ENCODE data around the gene NUP62. TPM values are rescaled to one million over a fixed set of nuclear protein-coding genes. Genes with fewer than 3 reads are reported as not detected.

Gene NUP62
- total and polyA plus RNA-seq, 4 donors = 14.2 to 19.8 (median 18.1) TPM

GRCh38 chr19:49929611-49930482 is 543 bp upstream of the NUP62 start:
- peaks cover 6 to 34% (median 17%) of the 10 kb centered on the region in 4 donors for H3K4me1 ChIP-seq (ENCODE audit: control insufficient read depth in 4 of 4, insufficient read depth in 4 of 4, low read length in 3 of 4)
- peak overlapping the region; percentile 92 to 97 (median 95) for H3K4me3 ChIP-seq (ENCODE audit: low read depth in 1 of 3, low read length in 3 of 3)
- H3K27ac ChIP-seq (ENCODE audit: low read depth in 1 of 2, low read length in 2 of 2) = peak overlapping the region; percentile 93 to 96
- 3% methylated on average over 43 of the region's 43 CpGs for WGBS
- TF ChIP-seq, protein P1, sequence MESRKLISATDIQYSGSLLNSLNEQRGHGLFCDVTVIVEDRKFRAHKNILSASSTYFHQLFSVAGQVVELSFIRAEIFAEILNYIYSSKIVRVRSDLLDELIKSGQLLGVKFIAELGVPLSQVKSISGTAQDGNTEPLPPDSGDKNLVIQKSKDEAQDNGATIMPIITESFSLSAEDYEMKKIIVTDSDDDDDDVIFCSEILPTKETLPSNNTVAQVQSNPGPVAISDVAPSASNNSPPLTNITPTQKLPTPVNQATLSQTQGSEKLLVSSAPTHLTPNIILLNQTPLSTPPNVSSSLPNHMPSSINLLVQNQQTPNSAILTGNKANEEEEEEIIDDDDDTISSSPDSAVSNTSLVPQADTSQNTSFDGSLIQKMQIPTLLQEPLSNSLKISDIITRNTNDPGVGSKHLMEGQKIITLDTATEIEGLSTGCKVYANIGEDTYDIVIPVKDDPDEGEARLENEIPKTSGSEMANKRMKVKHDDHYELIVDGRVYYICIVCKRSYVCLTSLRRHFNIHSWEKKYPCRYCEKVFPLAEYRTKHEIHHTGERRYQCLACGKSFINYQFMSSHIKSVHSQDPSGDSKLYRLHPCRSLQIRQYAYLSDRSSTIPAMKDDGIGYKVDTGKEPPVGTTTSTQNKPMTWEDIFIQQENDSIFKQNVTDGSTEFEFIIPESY (IDR thresholded peaks at IDR 0.05) = peak; percentile 46
- no peak for TF ChIP-seq RAD21 (IDR thresholded peaks at IDR 0.05)
- TF ChIP-seq, protein P2, sequence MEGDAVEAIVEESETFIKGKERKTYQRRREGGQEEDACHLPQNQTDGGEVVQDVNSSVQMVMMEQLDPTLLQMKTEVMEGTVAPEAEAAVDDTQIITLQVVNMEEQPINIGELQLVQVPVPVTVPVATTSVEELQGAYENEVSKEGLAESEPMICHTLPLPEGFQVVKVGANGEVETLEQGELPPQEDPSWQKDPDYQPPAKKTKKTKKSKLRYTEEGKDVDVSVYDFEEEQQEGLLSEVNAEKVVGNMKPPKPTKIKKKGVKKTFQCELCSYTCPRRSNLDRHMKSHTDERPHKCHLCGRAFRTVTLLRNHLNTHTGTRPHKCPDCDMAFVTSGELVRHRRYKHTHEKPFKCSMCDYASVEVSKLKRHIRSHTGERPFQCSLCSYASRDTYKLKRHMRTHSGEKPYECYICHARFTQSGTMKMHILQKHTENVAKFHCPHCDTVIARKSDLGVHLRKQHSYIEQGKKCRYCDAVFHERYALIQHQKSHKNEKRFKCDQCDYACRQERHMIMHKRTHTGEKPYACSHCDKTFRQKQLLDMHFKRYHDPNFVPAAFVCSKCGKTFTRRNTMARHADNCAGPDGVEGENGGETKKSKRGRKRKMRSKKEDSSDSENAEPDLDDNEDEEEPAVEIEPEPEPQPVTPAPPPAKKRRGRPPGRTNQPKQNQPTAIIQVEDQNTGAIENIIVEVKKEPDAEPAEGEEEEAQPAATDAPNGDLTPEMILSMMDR (IDR thresholded peaks at IDR 0.05; ENCODE audit: low read depth, low read length, missing input control) = peak; percentile 13
- TF ChIP-seq HNF4A (conservative IDR thresholded peaks at IDR 0.05) = no peak
- peak; percentile 79 for TF ChIP-seq MAX (IDR thresholded peaks at IDR 0.05)
- TF ChIP-seq ATF3 (IDR thresholded peaks at IDR 0.05) = no peak
- no peak for TF ChIP-seq GABPA (IDR thresholded peaks at IDR 0.05 in 1 of 2, conservative IDR thresholded peaks at IDR 0.05 in 1 of 2)
- TF ChIP-seq TAF1 (conservative IDR thresholded peaks at IDR 0.05) = no peak
- TF ChIP-seq FOXA2 (IDR thresholded peaks at IDR 0.05) = no peak
- TF ChIP-seq EGR1 (IDR thresholded peaks at IDR 0.05; ENCODE audit: low read depth in 2 of 2) = no peak
- TF ChIP-seq SP1 (IDR thresholded peaks at IDR 0.05) = peak; percentile 62
- TF ChIP-seq FOXA1 (IDR thresholded peaks at IDR 0.05) = no peak
- TF ChIP-seq HNF4G (IDR thresholded peaks at IDR 0.05) = no peak
- TF ChIP-seq RXRA (IDR thresholded peaks at IDR 0.05) = peak in 1 of 2 donors; percentile 5
- TF ChIP-seq YY1 (IDR thresholded peaks at IDR 0.05) = no peak
- TF ChIP-seq, protein P3, sequence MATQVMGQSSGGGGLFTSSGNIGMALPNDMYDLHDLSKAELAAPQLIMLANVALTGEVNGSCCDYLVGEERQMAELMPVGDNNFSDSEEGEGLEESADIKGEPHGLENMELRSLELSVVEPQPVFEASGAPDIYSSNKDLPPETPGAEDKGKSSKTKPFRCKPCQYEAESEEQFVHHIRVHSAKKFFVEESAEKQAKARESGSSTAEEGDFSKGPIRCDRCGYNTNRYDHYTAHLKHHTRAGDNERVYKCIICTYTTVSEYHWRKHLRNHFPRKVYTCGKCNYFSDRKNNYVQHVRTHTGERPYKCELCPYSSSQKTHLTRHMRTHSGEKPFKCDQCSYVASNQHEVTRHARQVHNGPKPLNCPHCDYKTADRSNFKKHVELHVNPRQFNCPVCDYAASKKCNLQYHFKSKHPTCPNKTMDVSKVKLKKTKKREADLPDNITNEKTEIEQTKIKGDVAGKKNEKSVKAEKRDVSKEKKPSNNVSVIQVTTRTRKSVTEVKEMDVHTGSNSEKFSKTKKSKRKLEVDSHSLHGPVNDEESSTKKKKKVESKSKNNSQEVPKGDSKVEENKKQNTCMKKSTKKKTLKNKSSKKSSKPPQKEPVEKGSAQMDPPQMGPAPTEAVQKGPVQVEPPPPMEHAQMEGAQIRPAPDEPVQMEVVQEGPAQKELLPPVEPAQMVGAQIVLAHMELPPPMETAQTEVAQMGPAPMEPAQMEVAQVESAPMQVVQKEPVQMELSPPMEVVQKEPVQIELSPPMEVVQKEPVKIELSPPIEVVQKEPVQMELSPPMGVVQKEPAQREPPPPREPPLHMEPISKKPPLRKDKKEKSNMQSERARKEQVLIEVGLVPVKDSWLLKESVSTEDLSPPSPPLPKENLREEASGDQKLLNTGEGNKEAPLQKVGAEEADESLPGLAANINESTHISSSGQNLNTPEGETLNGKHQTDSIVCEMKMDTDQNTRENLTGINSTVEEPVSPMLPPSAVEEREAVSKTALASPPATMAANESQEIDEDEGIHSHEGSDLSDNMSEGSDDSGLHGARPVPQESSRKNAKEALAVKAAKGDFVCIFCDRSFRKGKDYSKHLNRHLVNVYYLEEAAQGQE (IDR thresholded peaks at IDR 0.05) = peak; percentile 79
- no peak for TF ChIP-seq NR2F2 (IDR thresholded peaks at IDR 0.05)
- TF ChIP-seq JUND (IDR thresholded peaks at IDR 0.05) = peak in 1 of 2 donors; percentile 8
- no peaks in the 10 kb centered on the region for H3K9me3 ChIP-seq (ENCODE audit: control insufficient read depth in 4 of 4, low read length in 3 of 4)
- peaks cover 3 to 17% (median 7%) of the 10 kb centered on the region in 4 donors for H3K36me3 ChIP-seq (ENCODE audit: control insufficient read depth in 4 of 4, insufficient read depth in 3 of 4, low read depth in 1 of 4, low read length in 3 of 4)
- H3K9ac ChIP-seq (ENCODE audit: low read depth in 1 of 2, low read length in 2 of 2) = peak overlapping the region; percentile 92
- no peaks in the 10 kb centered on the region for H3K27me3 ChIP-seq (ENCODE audit: control insufficient read depth in 4 of 4, insufficient read depth in 4 of 4, low read length in 3 of 4)
- peak; percentile 91 for DNase-seq (ENCODE audit: low spot score)
